HG03558 (cell line): Measurements from ENCODE around the gene VMP1.
"Not testable (repeated sequence)": the region's sequence is repeated elsewhere in the genome, so short reads cannot be mapped to it uniquely, and the experiment has no call there.

ENCODE experiments used
- ATAC-seq: cut with Tn5 transposase; IDR thresholded peaks from one replicate; pipeline ENCODE4 v1.9.1; 2021; ENCODE audit warnings: moderate number of reproducible peaks; ENCODE audit not compliant: unreplicated experiment; ENCODE audit errors: extremely low read depth

VMP1 gene

DNA sequence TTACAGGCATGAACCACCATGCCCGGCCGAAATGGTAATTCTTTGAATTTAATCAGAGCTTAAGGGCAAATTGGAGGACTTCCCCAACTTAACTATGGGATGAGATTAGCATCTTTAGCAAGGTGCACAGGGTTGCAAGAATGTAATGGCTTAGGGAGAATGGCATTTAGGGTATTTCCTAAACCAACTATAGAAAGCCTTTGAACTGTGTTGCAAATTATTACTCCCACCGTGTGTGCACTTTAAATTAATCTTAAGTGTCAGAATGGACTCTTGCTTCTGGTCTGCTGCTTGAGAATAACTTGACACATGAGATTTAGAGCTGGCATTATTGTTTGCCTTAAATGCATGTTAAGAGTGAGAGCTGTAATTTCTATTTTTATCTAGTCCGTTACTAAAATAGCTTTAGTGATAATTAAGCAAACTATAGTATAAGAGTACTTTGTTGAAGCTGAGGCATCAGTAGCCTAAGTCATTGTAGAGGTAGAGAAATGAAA lies 125.5 kb downstream of the VMP1 start:
- no peak for ATAC-seq

DNA sequence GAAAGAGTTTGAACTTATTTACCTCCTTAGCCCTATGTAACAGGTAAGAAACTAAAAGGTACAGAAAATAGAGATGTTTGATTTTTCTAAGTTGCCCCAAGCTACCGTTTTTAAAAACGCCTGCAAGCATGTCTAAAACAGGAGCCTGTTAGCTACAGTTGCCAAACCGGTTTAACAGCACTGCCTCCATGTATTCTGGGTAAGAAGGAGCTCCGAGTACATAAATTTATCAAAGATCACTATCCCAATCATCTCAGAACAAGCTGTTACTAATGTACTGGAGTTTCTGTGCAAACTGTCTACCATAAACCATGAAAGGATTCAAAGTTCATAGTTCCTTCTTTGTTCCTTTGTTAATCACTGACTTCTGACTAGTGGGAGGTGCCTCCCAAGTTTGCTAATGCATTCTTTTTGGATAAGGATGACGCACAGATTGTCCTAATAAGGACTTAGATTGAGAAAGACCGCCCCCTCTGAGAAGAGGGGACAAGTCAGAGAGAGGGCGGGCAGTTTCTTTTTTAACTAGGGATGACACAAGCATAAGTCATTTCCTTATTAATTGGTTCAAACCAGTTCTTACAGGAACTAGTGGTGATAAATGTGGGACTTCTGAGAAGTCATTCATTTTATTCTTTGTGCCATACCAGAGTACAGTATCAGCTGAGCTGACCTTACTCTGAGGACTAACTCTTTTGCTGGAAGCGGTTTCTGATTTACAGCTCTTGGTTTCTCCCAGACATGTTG lies 130.0 kb downstream of the VMP1 start:
- ATAC-seq, result peak; percentile 60

DNA sequence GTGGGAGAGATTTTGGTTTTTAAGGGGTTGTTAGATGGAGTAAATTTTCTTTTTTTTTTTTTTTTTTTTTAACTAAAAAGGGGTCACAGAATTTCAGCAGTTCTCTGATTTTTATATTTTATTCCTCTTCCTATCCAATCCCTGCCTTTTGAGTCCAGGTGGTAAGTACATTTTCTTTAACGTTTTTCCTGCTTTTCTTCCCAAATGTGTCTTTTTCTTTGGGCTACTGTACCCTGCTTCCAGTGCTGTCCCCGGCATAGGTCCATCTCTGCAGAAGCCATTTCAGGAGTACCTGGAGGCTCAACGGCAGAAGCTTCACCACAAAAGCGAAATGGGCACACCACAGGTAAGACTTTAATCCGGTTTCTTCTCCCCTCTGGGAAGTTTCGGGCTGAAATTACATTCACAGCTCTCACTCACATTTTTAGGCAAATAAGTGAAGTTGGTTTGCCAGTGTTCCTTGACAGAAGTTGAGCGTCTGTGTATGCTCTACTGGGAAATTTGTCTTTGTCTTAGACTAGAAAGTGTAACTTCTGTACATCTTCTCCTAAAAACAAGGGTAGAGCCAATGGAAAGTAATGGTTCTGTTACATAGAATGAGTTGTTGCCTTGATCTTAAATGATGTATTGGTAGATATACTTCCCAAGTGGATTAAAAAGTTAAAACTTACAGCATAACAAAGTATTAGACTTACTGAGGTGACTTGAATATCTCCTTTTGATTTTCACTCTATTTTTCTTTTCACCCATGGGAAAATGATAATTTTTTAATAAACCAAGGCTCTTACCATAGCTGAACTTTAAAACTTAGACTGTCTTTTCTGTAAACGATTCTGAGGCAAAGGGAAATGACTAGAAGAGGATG lies 130.8 kb downstream of the VMP1 start:
- ATAC-seq, result no peak

DNA sequence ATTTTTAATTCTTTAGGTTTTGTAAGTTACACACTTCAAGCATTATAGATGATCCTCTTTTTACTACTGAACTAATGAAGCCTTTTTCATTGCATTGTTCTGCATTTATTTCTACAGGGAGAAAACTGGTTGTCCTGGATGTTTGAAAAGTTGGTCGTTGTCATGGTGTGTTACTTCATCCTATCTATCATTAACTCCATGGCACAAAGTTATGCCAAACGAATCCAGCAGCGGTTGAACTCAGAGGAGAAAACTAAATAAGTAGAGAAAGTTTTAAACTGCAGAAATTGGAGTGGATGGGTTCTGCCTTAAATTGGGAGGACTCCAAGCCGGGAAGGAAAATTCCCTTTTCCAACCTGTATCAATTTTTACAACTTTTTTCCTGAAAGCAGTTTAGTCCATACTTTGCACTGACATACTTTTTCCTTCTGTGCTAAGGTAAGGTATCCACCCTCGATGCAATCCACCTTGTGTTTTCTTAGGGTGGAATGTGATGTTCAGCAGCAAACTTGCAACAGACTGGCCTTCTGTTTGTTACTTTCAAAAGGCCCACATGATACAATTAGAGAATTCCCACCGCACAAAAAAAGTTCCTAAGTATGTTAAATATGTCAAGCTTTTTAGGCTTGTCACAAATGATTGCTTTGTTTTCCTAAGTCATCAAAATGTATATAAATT lies 132.3 kb downstream of the VMP1 start:
- no peak for ATAC-seq

DNA sequence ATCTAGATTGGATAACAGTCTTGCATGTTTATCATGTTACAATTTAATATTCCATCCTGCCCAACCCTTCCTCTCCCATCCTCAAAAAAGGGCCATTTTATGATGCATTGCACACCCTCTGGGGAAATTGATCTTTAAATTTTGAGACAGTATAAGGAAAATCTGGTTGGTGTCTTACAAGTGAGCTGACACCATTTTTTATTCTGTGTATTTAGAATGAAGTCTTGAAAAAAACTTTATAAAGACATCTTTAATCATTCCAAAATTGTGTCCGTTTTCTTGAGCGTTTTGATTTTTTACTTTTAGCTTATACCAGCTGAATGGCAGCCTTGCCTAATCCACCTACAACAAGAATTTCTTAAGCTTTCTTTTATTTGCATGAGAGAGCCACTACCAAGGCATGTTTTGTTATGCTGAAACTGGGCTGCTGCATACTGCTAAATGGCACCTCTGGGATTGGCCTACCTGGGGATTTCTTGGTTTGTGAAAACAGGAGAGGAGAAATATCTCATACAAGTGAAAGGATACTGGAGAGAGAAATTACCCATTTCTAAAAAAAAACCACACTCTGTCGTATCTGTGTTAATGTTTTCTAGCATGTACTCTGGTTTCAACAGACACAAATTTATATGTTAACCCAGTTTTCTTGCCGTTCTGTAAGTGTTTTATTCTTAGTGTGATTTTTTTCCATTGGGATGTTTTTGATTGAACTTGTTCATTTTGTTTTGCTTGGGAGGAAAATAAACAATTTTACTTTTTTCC lies 133.1 kb downstream of the VMP1 start:
- ATAC-seq, result no peak

DNA sequence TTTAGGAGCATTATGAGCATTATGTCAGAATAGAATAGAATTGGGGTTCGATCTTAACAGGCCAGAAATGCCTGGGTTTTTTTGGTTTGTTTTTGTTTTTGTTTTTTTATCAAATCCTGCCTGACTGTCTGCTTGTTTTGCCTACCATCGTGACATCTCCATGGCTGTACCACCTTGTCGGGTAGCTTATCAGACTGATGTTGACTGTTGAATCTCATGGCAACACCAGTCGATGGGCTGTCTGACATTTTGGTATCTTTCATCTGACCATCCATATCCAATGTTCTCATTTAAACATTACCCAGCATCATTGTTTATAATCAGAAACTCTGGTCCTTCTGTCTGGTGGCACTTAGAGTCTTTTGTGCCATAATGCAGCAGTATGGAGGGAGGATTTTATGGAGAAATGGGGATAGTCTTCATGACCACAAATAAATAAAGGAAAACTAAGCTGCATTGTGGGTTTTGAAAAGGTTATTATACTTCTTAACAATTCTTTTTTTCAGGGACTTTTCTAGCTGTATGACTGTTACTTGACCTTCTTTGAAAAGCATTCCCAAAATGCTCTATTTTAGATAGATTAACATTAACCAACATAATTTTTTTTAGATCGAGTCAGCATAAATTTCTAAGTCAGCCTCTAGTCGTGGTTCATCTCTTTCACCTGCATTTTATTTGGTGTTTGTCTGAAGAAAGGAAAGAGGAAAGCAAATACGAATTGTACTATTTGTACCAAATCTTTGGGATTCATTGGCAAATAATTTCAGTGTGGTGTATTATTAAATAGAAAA lies 133.8 kb downstream of the VMP1 start:
- not testable (repeated sequence) for ATAC-seq

DNA sequence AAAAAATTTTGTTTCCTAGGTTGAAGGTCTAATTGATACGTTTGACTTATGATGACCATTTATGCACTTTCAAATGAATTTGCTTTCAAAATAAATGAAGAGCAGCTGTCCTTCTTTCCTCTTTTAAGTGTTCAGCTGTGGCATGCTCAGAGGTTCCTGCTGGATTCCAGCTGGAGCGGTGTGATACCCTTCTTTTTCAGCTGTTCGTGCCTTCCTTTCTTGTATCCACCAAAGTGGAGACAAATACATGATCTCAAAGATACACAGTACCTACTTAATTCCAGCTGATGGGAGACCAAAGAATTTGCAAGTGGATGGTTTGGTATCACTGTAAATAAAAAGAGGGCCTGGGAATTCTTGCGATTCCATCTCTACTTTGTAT lies 134.4 kb downstream of the VMP1 start:
- not testable (repeated sequence) for ATAC-seq

DNA sequence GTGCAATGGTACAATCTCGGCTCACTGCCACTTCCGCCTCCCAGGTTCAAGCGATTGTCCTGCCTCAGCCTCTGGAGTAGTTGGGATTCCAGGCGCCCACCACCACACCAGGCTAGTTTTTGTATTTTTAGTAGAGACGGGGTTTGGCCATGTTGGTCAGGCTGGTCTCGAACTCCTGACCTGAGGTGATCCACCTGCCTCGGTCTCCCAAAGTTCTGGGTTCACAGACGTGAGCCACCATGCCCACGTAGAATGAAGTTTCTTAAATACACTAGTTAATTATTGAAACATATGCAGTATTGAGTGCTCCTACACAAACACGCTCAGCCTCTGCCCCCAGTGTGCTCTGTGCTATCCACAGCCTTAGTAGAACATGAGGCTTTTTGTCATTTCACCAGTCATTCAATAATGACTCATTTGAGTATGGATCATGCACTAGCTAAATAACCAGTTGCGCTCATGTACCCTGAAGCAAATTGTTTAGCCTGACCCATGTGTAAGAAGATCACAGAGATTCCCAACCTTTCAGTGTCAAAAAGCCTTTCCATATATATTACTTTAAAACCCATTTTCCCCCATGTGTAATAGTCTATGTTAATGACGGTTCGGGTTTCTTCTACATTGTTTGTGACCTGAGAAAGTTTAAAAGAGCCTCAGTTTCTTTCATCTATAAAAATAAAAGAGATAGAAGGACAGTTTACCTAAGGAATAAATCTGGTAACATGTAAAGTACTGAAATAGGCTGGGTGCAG lies 135.6 kb downstream of the VMP1 start:
- ATAC-seq, result no peak

DNA sequence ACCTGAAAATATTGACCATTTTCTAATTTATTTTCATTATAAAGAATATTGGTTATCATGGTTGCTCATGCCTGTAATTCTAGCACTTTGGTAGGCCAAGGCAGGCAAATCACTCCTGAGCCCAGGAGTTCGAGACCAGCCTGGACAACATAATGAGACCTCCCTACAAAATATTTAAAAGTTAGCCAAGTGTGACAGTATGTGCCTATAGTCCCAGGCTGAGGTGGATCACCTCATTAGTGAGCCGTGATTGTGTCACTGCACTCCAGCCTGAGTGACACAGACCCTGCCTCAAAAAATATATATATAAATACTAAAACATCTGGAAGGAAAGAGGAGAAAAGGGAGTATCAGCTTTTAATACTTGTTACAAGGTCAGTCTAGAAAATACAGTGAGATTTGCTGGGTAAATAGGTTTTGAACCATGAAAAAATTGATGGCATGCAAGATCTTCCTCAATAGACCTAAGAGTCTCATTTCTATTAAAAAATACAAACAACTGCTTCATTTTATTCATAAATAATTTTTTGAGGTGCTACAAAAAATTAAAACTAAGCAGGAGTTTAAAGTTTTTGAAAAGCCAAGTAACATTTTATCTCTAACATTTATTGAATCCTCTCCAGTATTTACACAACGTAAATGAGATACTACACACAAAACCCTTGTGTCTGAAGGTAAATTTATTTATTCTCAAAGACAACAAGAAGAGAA lies 137.6 kb downstream of the VMP1 start:
- no peak for ATAC-seq

DNA sequence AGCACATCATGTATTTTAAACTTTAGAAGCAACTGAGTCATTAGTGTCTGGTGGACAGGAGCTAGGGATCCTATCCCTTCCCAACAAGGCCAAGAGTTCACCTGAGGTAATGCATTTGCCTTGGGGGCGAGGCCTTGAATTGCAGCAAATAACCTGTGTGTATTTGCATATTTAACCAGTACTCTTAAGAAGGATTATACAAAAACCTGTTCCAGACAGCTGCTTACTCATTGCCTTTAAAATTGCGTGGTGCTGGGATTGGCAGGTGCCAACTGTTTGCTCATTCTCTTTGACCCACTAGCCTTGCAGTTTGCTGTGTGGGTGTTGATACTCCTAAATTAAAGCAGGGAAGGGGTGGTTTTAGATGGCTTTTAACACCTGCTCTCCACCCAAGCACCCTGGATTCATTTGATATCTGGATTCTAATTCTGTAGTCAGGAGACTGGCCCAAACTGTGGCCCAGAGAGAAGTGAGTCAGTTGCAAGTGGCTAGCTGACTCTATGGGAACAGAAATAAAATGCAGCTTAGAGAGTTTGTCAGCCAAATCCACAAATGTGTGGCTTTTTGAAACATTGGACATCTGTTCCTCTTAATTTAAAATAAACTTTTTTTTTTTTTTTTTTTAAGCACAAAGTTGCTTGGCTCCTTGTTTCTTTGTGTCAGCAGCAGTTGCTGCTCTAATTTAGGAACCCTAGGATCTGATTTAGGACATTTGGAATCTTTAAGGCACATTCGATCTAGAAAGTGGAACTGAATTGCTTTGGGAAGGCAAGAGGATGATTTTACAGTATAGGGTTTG lies 138.3 kb downstream of the VMP1 start:
- no peak for ATAC-seq

DNA sequence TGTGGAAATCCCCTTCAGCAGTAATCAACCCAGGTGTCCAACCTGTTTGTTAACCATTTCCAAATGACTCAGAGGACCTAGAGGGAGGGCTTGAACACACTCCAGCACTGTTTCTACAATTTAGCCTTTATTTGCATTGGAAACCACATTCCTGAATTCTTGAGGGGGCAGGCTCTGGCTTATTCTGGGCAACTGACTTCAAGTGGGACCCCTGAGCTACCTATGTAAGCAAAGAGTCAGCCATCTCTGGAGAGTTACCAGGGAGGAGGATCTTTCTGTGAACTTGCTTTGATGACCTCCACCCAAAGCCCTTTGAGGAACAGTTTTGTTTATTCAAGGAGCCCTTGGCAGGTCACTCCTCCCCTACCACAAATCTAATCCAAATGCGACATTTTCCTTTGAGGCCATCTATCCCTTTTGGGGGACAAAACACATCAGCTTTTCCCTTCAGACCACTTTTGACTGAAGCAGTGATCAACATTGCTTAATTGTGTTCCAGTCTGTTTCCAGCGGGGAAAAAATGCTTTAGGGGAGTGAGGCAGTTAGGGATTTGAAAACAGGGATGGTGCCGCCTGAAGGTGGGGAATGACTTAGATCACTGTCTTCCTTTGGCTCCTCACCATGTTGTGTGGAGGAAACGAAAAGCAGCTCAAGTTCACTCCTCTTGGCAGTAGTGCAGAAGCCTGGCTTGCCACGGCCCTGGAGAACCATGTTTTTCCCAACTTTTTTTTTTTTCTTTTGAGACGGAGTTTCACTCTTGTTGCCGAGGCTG lies 139.1 kb downstream of the VMP1 start:
- no peak for ATAC-seq

DNA sequence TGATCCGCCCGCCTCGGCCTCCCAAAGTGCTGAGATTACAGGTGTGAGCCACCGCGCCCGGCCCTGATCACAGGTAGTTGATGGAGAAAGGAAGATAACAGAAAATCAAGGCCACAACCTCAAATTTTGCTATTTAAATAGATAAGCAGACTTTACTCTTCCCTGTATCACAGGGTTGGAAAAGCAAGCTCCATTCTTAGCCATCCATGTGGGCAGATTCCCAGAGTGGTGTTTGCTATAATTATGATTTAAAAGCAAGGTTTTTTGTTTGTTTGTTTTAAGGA lies 140.9 kb downstream of the VMP1 start:
- ATAC-seq, result no peak

DNA sequence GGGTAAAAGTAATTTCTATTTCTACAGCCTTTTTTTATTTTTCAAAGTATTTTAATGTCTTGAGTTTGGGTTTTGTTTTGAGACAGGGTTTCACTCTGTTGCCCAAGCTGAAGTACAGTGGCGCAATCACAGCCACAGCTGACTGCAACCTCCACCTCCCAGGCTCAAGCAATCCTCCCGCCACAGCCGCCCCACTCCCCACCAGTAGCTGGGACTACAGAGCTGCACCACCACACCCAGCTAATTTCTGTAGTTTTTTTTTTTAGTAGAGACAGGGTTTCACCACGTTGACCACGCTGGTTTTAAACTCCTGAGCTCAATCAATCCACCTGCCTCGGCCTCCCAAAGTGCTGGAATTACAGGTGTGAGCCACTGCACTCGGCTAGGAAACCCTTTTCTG lies 141.3 kb downstream of the VMP1 start:
- no peak for ATAC-seq

DNA sequence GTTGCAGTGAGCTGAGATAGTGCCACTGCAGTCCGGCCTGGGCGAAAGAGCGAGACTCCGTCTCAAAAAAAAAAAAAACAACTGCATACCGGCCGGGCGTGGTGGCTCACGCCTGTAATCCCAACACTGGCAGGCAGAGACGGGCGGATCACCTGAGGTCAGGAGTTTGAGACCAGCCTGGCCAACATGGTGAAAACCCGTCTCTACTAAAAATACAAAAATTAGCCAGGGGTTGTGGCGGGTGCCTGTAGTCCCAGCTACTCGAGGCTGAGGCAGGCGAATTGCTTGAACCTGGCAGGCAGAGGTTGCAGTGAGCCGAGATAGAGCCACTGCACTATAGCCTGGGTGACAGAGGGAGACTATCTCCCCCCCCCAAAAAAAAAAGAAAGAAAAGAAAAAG lies 142.9 kb downstream of the VMP1 start:
- ATAC-seq, result not testable (repeated sequence)

DNA sequence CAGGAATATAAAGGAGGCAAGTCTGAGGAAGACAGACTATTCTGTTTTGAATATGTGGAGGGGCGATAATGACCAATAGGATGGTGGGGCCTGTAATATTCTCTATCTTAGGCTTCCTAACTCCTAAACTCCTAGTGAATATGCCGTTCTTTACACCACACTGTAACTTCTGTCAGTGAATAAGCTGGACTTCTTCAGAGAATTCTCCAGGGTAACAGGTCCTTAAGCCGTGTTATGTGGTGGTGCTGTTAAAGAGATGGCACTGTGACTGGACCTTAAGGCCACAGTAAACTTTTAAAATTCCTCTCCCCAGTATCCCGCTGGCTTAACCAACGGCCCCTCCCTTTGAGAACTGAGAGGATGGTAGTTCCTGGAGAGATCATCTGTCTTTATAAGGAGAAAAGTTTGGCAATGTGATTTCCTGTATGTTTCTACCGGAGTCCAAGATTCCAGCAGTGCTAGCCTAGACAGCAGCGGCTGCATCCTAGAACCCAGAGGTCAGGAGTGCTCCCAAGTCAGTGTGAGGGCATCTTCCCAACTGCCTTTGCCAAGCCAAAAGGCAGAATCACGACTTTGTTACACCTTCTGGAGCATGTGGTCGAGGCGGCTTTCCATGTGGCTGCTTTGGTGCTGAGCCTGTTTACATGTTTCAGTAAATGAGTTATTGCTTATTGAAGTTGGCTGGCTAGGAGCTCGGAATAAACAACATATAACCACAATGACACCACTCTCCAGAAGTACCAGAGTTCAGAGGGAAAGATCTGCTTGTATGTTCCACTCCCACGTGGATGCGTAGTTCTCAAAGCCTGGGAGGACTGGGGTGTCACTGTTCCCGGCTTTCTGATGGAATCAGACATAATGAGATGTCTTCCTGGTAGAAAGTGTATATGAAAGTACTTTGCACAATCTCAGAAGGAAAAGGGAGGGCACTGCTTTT lies 144.3 kb downstream of the VMP1 start:
- no peak for ATAC-seq

DNA sequence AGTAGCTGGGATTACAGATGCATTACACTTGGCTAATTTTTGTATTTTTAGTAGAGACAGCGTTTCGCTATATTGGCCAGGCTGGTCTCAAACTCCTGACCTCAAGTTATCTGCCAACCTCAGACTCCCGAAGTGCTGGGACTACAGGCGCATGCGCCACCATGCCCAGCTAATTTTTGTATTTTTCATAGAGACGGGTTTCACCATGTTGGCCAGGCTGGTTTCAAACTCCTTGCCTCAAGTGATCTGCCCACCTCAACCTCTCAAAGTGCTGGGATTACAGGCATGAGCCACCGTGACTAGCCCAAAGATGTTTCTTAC lies 145.4 kb downstream of the VMP1 start:
- ATAC-seq, result not testable (repeated sequence)
